ENCODE data around the gene PTPN1. TPM values are rescaled to one million over a fixed set of nuclear protein-coding genes. Genes with fewer than 3 reads are reported as not detected.

The PTPN1 gene
- polyA plus RNA-seq, 1 of the 3 experiments (the other 2 are of a cell fraction): 23.6 TPM

- CTCF ChIA-PET: interaction anchor here (0.8 kb wide), 1 partner anchor 18 kb away, joined by 3 read pairs; no protein-coding TSS in a partner anchor
Observed at GRCh38 chr20:50481741-50482140, 28.4 kb upstream of the PTPN1 start.

More at GRCh38 chr20:50481741-50482140, 28.4 kb upstream of the PTPN1 start:
- no peaks in the 10 kb centered on the region for H3K27me3 ChIP-seq (ENCODE audit: insufficient read depth)
- no peaks in the 10 kb centered on the region for H3K36me3 ChIP-seq (replicated peaks in 1 of 2; ENCODE audit: control insufficient read depth in 1 of 2, insufficient read depth in 2 of 2, low read length in 1 of 2)
- H3K9me2 ChIP-seq: no peaks in the 10 kb centered on the region
- no peaks in the 10 kb centered on the region for H3K9me3 ChIP-seq
- no peaks in the 10 kb centered on the region for H3F3A ChIP-seq (replicated peaks; ENCODE audit: insufficient read depth)
- H3K4me1 ChIP-seq (ENCODE audit: control insufficient read depth in 1 of 2, insufficient read depth in 2 of 2, low read depth in 1 of 2, low read length in 1 of 2): no peaks in the 10 kb centered on the region; a peak in 1 of 4 replicates
- POLR2A ChIA-PET: no interaction called here
- H3K9ac ChIP-seq: no peak overlapping the region
- no peaks in the 10 kb centered on the region for H3K79me2 ChIP-seq (ENCODE audit: insufficient read depth)
- H4K20me1 ChIP-seq (ENCODE audit: insufficient read depth): no peaks in the 10 kb centered on the region
- no peak overlapping the region for H3K4me2 ChIP-seq
- H3K4me3 ChIP-seq (ENCODE audit: low read depth in 2 of 2, low read length in 1 of 2): no peak overlapping the region
- no peak overlapping the region for H2AFZ ChIP-seq (ENCODE audit: low read depth)
- WGBS (ENCODE audit: low lambda C conversion rate): 81% methylated on average over 3 of the region's 3 CpGs
- no peak for TF ChIP-seq USF1 (IDR thresholded peaks at IDR 0.05; ENCODE audit: borderline replicate concordance, low read depth)
- TF ChIP-seq NRF1 (IDR thresholded peaks at IDR 0.05; ENCODE audit: low read depth, low read length): no peak
- no peak for TF ChIP-seq PBX3 (IDR thresholded peaks at IDR 0.05)
- no peak for TF ChIP-seq YY1 (IDR thresholded peaks at IDR 0.05; ENCODE audit: low read depth)
- TF ChIP-seq, protein P1, sequence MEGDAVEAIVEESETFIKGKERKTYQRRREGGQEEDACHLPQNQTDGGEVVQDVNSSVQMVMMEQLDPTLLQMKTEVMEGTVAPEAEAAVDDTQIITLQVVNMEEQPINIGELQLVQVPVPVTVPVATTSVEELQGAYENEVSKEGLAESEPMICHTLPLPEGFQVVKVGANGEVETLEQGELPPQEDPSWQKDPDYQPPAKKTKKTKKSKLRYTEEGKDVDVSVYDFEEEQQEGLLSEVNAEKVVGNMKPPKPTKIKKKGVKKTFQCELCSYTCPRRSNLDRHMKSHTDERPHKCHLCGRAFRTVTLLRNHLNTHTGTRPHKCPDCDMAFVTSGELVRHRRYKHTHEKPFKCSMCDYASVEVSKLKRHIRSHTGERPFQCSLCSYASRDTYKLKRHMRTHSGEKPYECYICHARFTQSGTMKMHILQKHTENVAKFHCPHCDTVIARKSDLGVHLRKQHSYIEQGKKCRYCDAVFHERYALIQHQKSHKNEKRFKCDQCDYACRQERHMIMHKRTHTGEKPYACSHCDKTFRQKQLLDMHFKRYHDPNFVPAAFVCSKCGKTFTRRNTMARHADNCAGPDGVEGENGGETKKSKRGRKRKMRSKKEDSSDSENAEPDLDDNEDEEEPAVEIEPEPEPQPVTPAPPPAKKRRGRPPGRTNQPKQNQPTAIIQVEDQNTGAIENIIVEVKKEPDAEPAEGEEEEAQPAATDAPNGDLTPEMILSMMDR (IDR thresholded peaks at IDR 0.05): no peak
- no peak for TF ChIP-seq MAX (IDR thresholded peaks at IDR 0.05; ENCODE audit: low read depth)
- no peak for TF ChIP-seq MXI1 (IDR thresholded peaks at IDR 0.05; ENCODE audit: low read depth, low read length)
- no peak for TF ChIP-seq CHD2 (IDR thresholded peaks at IDR 0.05; ENCODE audit: low read length, partially characterized antibody)
- no peak for TF ChIP-seq TCF12 (IDR thresholded peaks at IDR 0.05)
- no peak for TF ChIP-seq EP300 (IDR thresholded peaks at IDR 0.05; ENCODE audit: borderline replicate concordance in 1 of 2, low read depth in 1 of 2, low read length in 1 of 2)
- no peak for TF ChIP-seq ELF1 (IDR thresholded peaks at IDR 0.05)
- TF ChIP-seq, protein P2, sequence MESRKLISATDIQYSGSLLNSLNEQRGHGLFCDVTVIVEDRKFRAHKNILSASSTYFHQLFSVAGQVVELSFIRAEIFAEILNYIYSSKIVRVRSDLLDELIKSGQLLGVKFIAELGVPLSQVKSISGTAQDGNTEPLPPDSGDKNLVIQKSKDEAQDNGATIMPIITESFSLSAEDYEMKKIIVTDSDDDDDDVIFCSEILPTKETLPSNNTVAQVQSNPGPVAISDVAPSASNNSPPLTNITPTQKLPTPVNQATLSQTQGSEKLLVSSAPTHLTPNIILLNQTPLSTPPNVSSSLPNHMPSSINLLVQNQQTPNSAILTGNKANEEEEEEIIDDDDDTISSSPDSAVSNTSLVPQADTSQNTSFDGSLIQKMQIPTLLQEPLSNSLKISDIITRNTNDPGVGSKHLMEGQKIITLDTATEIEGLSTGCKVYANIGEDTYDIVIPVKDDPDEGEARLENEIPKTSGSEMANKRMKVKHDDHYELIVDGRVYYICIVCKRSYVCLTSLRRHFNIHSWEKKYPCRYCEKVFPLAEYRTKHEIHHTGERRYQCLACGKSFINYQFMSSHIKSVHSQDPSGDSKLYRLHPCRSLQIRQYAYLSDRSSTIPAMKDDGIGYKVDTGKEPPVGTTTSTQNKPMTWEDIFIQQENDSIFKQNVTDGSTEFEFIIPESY (IDR thresholded peaks at IDR 0.05; ENCODE audit: borderline replicate concordance, low read depth): no peak
- no peak for TF ChIP-seq TEAD4 (IDR thresholded peaks at IDR 0.05; ENCODE audit: borderline replicate concordance, insufficient read depth)
- no peak for TF ChIP-seq RAD21 (IDR thresholded peaks at IDR 0.05; ENCODE audit: low read length)
- no peak for TF ChIP-seq MEF2A (IDR thresholded peaks at IDR 0.05; ENCODE audit: borderline replicate concordance, low read depth)
- no peak for TF ChIP-seq FOSL2 (IDR thresholded peaks at IDR 0.05; ENCODE audit: borderline replicate concordance, low read depth)
- TF ChIP-seq SIN3A (IDR thresholded peaks at IDR 0.05; ENCODE audit: borderline replicate concordance, low read depth, low read length): no peak
- no peak for TF ChIP-seq SMC3 (IDR thresholded peaks at IDR 0.05; ENCODE audit: low read depth, low read length)
- no peak overlapping the region for H3K27ac ChIP-seq (ENCODE audit: low read depth in 2 of 2, low read length in 1 of 2)
- no peak for DNase-seq
